ENCODE measurements around the gene CHMP2A.

The CHMP2A gene

DNA sequence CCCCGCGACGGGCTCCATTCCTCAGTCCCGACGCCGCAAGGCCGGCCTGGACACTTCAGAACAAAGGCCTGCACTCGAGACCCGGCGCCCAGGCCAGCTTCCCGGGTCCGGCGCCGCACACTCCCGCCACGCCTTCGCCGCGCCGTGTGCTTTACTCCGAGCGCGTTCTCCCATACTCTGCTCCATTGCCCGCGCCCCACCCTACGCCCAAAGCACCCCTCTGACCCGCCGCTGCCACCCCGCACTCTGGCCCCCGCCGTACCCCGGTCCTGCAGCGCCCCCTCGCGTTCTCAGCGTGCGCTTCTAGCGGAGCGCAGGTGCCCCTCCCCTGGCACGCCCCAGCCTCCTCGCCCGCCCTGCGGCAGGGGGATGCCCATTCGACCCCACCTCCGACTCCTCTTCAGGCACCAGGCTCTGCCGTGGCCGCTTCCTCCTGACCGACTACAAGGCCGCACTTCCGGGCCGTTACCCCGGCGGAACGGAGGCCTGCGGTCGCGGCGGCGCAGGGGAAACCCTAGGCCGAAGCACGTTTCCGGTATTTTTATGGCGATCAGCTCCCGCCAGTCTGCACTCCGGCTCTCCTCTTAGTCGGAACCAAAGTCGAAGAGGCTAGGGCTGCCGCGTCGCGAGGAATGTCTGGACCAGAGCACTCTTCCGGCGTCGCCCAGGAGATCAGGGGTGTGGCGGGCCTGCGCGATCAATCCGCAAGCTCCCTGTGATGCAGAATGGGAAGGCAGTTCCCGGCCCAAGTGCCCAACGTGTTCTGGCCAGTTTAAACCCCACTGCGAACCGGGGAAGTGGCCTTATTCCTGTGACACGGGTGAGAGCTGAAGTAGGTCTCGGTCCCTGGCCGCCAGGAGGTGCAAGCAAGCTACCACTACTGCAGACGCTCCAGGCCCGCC lies 35.3 kb downstream of the CHMP2A start, which contains the start of gene ZBTB45:
TSS of gene ZBTB45 (minus strand) at position 456 of the 902 bp plus-strand sequence. CDS start 2,137 bp downstream, outside the sequence.
- Mint-ChIP-seq H3K9me3 (no peaks in the 10 kb centered on the region), H3K27ac (peak within 1 kb of the TSS; percentile 98), H3K27me3 (ENCODE audit: low read depth) (no peaks in the 10 kb centered on the region), H3K4me3 (peak within 1 kb of the TSS; percentile 99), H3K36me3 (ENCODE audit: low read depth) (peaks cover 19% of the 10 kb centered on the region), H3K4me1 (ENCODE audit: low read depth) (peaks cover 23% of the 10 kb centered on the region)
- DNase-seq (ENCODE audit: low spot score) = peak; percentile 95

DNA sequence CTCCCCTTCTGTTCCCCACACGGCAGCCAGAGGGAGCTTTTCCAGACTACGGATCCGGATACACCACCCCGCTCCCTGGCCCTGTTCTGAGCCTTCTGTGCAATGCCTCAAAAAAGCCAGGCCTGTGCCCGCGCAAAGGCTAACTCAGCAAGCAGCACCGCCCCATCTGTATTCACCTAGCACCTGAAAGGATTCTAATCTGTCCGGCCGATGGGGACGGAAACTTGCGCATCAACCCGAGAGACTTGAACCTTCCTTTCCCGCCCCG lies 35.9 kb downstream of the CHMP2A start:
- Mint-ChIP-seq H3K9me3 (no peaks in the 10 kb centered on the region), H3K4me1 (ENCODE audit: low read depth) (peaks cover 26% of the 10 kb centered on the region), H3K27ac (peak overlapping the region; percentile 98), H3K4me3 (peak overlapping the region; percentile 99), H3K36me3 (ENCODE audit: low read depth) (peaks cover 19% of the 10 kb centered on the region), H3K27me3 (ENCODE audit: low read depth) (no peaks in the 10 kb centered on the region)
- peak; percentile 52 for DNase-seq (ENCODE audit: low spot score)

DNA sequence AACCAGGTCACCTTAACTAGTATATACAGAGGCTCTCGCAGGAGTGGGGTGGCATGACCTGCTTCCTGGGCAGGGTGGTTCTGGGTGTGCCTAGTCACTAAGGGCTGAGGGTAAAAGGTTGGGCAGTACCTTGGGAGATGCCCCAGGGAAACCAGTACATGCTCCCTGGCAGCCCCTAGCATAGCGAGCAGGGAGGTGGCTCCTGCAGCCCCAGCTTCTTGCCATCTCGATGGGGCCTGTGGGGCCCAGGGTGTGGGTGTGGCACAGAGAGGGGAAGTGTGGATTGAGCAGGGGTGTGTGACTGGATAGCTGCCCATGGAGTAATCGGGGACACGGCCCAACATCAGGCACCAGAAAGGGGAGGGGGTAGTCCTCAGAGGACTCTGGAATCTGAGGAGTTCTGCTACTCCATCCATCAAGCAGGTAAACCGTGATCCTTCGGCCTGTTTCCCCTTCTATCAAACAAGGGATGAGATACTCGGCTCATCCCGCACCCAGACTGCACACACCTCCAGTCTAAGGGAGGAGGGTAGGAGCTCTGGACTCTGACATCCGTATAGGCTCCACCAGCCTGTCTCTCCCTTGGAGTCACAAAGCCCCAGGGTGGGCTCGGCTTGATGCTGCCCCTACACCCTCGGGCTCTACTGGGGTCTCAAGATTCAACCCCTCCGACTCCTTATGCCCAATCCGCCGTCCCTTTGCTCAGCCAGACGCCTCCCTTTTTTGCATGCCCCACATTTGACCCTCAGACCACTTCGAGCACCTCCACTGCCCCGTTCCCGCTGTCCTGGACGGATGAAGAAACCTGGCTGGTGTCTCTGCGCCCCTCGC lies 36.4 kb downstream of the CHMP2A start:
- Mint-ChIP-seq H3K27me3 (ENCODE audit: low read depth) (no peaks in the 10 kb centered on the region), H3K4me3 (peak overlapping the region; percentile 99), H3K36me3 (ENCODE audit: low read depth) (peaks cover 19% of the 10 kb centered on the region), H3K9me3 (no peaks in the 10 kb centered on the region), H3K27ac (peak overlapping the region; percentile 98), H3K4me1 (ENCODE audit: low read depth) (peaks cover 26% of the 10 kb centered on the region)
- no peak for DNase-seq (ENCODE audit: low spot score)

DNA sequence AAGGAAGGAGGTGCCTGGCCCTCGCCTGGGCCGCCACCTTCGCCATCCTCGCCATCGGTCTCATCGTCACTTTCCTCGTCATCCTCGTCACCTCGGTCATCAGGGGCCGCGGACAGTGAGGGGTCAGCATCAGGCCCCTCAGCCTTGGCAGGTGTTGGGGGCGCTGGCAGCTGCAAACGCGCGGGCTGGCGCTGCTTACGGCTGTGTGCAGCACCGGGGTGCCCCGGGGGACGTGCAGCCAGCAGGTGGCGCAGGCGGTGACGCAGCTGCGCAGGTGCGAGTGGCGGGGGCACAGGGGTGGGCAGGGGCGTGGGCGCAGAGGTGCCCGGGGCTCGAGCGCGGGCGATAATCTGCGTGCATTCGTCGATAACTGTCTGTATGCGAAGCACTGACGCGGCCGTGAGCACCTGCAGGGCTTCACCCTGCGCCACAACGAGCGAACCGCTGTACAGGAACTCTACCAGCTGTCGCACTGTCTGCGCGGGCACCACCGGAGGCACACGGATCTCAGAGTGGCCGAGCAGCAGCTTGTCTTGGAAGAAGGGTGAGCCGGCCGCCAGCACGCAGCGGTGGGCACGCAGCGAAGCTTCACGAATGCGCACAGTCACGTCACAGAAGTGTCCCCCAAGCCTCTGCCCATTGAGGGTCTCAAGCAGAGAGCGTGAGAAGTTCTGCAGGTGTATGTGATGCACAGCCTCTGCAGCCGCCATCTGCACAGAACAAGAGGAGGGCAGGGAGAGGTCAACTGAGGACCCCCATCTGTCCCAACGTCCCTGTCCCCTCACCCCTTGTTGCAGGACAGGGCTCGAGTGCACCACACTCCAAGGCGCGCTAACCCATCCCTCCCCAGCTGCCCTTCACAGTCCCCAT lies 37.7 kb downstream of the CHMP2A start:
- no peak for DNase-seq (ENCODE audit: low spot score)
- Mint-ChIP-seq H3K4me3 (peak overlapping the region; percentile 45), H3K4me1 (ENCODE audit: low read depth) (peaks cover 26% of the 10 kb centered on the region), H3K27ac (no peak overlapping the region), H3K36me3 (ENCODE audit: low read depth) (peaks cover 19% of the 10 kb centered on the region), H3K27me3 (ENCODE audit: low read depth) (no peaks in the 10 kb centered on the region), H3K9me3 (no peaks in the 10 kb centered on the region)

DNA sequence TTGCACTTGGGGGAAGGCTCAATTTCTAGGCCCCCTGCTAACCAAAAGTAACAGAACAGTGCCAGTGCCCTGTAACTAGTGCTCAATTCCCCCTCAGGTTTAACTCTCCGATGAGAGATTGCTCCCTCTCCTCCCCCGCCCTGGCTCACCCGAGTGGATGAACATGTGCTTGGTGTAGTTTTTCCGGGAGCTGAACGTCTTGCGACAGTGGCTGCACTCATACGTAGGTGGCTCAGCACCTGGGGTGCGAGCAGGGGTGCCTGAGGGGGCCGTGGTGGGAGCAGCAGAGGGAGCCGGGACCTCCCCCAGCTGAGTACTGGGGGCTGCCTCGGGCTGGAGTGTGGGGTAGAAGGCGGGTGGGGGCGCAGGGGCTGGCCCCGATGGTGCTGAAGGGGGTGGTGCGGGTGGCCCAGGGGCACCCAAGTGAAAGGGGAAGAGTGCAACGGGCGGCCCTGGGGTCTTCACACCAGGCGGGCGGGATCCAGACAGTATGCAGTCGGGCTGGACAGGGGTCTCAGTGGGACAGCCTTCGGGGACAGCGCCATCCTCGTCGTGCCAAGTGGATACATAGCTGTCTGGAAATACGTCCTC lies 38.6 kb downstream of the CHMP2A start:
- Mint-ChIP-seq H3K36me3 (ENCODE audit: low read depth) (peaks cover 19% of the 10 kb centered on the region), H3K27ac (peak overlapping the region; percentile 74), H3K9me3 (no peaks in the 10 kb centered on the region), H3K4me1 (ENCODE audit: low read depth) (peaks cover 26% of the 10 kb centered on the region), H3K27me3 (ENCODE audit: low read depth) (no peaks in the 10 kb centered on the region), H3K4me3 (peak overlapping the region; percentile 65)
- no peak for DNase-seq (ENCODE audit: low spot score)

DNA sequence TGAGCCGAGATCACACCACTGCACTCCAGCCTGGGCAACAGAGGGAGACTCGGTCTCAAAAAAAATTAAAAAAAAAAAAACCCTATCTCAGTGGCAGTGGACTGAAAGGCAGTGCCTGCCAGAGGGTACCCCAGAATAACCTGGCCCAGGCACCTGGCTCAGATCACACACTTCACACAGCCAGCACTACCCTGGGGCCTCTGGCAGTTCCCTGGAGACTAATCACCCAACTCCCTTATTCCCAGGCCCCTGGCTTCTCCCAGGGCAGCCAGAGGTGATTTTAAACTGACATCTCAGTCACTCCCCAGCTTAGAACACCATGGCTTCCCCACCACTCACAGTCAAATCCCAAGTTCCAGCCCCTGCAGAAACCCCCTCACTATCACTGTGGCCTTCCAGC lies 39.6 kb downstream of the CHMP2A start:
- DNase-seq (ENCODE audit: low spot score) = no peak
- Mint-ChIP-seq H3K27me3 (ENCODE audit: low read depth) (no peaks in the 10 kb centered on the region), H3K4me3 (peak overlapping the region; percentile 65), H3K27ac (peak overlapping the region; percentile 74), H3K4me1 (ENCODE audit: low read depth) (peaks cover 23% of the 10 kb centered on the region), H3K9me3 (no peaks in the 10 kb centered on the region), H3K36me3 (ENCODE audit: low read depth) (peaks cover 19% of the 10 kb centered on the region)

DNA sequence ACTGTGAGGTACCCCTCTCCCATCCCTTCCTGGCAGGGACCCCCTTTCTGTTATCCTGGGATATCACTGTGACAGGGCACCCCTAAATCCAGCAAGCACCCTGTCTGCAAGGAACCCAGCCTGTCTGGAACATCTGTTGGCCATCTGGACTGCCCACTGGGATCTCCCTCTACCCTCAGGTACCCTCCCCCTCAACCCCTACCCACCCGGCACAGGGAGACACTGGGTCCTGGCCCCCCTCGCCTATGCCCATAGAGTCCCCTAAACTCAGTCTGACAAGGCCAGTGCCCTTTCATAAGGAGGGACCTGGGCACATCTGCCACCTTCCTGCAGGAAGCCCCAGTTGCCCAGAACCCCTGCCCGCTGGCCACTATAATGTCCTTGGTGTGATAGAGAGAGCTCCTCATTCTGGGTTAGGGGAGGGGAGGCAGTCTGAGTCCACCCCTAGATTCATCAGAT lies 40.3 kb downstream of the CHMP2A start:
- Mint-ChIP-seq H3K36me3 (ENCODE audit: low read depth) (peaks cover 19% of the 10 kb centered on the region), H3K27ac (peak overlapping the region; percentile 93), H3K4me1 (ENCODE audit: low read depth) (peaks cover 18% of the 10 kb centered on the region), H3K9me3 (no peaks in the 10 kb centered on the region), H3K4me3 (peak overlapping the region; percentile 89), H3K27me3 (ENCODE audit: low read depth) (no peaks in the 10 kb centered on the region)
- DNase-seq (ENCODE audit: low spot score) = no peak

DNA sequence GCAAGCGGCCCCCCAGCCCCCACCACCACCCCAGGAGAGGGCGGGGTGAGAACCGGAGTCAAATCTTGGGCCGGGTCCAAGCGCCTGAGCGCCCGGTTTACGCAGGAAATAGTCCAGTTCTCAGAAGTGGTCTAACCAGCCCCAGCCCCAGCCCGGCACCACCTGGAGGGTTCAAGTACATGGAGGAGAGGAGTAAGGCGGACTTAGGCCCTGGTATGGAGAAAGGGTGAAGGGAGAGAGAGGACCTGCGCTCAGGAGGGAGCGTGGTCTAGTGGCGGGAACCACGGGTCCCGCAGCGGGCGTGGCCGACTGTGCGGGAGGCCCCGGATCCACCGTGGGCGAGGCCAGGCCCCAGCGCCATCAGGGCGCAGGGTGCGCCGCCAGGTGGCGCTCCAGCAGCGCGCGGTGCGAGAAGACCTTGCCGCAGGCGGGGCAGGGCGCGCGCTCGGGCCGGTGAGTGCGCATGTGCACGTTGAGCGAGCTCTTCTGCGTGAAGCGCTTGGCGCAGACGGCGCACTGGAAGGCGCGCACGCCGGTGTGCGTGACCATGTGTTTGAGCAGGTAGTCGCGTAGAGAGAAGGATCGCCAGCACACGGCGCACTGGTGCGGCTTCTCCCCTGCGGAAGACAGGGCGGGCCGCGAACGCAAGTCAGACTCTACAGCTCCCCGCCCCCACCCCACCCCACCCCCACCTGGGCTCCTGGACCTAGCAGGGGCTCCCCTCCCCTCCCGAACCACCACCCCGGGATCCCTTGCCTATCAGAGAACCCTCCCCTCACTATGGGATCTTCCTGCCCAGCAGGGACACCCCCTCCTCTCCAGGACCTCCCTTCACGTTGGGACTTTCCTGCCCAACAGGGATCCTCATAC lies 41.0 kb downstream of the CHMP2A start:
- no peaks in the 10 kb centered on the region for H3K9me3 Mint-ChIP-seq

DNA sequence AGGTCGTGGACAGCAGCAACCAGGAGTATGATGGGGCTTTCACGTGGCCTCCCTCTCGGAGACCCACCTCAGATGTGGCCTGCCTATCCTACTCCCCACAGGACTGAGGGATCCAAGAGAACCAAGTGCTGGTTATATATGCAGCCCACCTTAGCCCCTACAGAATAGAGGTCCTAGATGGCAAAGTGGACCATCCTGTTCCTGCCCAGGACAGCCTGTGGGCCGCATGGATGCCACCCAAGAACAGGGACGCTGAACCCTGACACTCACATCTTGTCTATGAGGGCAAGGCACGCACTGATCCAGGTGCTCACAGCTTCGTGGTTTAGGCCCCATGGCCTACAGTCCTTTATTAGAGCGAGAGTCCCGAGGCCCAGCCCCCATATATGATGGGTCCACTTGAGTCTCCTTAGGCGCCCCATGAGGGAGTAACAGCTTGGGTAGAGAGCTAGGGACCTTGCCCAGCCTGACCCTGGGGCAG lies 41.7 kb downstream of the CHMP2A start:
- DNase-seq (ENCODE audit: low spot score) = no peak
- H3K4me1 Mint-ChIP-seq (ENCODE audit: low read depth) = peaks cover 13% of the 10 kb centered on the region
- H3K9me3 Mint-ChIP-seq = no peaks in the 10 kb centered on the region
- H3K27ac Mint-ChIP-seq = peak overlapping the region; percentile 49
- no peaks in the 10 kb centered on the region for H3K27me3 Mint-ChIP-seq (ENCODE audit: low read depth)
- peak overlapping the region; percentile 68 for H3K4me3 Mint-ChIP-seq
- peaks cover 16% of the 10 kb centered on the region for H3K36me3 Mint-ChIP-seq (ENCODE audit: low read depth)

More for the DNA sequence above, 41.0 kb downstream of the CHMP2A start:
- H3K36me3 Mint-ChIP-seq (ENCODE audit: low read depth) = peaks cover 18% of the 10 kb centered on the region
- H3K27me3 Mint-ChIP-seq (ENCODE audit: low read depth) = no peaks in the 10 kb centered on the region
- peak overlapping the region; percentile 93 for H3K27ac Mint-ChIP-seq
- peaks cover 17% of the 10 kb centered on the region for H3K4me1 Mint-ChIP-seq (ENCODE audit: low read depth)
- peak; percentile 98 for DNase-seq (ENCODE audit: low spot score)
- H3K4me3 Mint-ChIP-seq = peak overlapping the region; percentile 89

DNA sequence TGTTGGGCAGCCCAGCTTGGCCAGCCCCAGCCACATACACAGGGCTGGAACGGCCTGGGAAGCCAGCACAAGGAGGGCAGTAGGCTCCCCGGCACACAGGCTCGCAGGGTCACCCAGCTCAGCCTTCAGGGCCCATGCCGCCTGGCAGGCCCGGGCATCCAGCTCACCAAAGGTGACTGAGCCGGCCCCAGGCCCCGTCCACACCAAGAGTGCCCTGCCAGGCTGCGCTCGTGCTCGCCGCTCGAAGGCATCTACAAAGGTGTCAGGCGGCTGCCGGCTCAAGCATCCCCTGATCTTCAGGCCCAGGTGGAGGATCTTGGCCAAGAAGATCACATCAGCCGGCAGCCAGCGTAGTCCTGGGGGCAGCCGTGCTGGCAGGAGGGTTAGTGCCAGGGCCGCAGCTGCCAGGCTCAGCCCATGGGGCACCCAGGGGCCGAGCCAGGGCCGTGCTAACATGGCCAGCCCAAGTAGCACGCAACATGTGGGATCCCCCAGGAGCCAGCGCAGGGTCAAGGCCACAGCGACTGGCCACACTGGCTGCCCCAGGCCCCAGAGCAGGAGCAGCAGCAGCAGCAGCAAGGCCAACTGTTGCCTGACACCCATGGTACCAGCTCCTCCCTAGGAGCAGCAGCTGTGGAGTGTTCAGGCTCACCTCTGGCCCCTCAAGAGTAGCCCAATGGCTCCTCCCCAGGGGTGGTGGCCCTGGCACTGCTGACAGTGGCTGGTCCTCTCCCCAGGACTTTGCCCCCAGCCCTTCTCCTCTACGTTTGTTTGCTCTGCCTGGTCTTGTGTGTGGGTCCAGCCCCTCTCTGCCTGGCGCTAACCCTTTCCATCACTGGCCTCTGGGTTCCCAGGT lies 43.3 kb downstream of the CHMP2A start, which contains the start of gene SLC27A5:
TSS of gene SLC27A5 (minus strand) at position 640 of the 856 bp plus-strand sequence. CDS start at position 603, 37 bp downstream.
- DNase-seq (ENCODE audit: low spot score) = no peak
- Mint-ChIP-seq H3K4me1 (ENCODE audit: low read depth) (peaks cover 9% of the 10 kb centered on the region), H3K4me3 (no peak within 1 kb of the TSS), H3K27ac (peak within 1 kb of the TSS; percentile 45), H3K36me3 (ENCODE audit: low read depth) (peaks cover 14% of the 10 kb centered on the region), H3K9me3 (peaks cover 5% of the 10 kb centered on the region), H3K27me3 (ENCODE audit: low read depth) (no peaks in the 10 kb centered on the region)

DNA sequence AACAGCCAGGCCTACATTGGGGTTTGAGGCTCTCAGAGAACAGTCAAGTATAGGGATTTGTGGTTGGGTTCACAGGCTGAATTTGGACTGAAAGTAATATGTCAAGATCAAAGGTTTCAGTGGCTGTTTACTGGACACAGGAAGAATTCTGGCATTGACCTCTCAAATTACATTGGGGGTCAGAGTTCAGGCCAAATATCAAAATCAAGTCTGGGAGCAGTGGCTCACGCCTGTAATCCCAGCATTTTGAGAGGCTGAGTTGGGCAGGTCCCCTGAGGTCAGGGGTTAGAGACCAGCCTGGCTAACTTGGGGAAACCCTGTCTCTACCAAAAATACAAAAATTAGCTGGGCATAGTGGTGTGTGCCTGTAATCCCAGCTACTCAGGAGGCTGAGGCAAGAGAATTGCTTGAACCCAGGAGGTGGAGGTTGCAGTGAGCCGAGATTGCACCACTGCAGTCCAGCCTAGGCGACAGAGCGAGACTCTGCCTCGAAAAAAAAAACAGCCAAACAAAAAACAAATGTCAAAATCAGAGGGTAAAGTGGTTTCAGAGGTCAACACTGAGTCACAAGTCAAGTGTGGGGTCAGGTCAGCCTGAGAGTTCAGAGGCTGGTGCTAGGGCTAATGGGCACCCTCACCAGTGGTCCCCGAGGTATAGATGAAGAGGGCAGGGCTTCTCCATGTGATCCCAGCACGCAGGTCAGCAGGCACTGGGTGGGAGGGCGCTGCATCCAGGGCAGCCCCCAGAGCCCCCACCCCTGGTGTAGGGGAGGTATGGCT lies 44.6 kb downstream of the CHMP2A start:
- Mint-ChIP-seq H3K27me3 (ENCODE audit: low read depth) (no peaks in the 10 kb centered on the region), H3K36me3 (ENCODE audit: low read depth) (peaks cover 6% of the 10 kb centered on the region), H3K4me1 (ENCODE audit: low read depth) (peaks cover 3% of the 10 kb centered on the region), H3K27ac (no peak overlapping the region), H3K9me3 (peaks cover 8% of the 10 kb centered on the region), H3K4me3 (no peak overlapping the region)
- DNase-seq (ENCODE audit: low spot score) = no peak

Data from T-helper 2 cell treated with Interferon-gamma antibody and Interleukin-4, amounts not matched to agents 5 μg/mL and 100 μg/mL, for 36 hours (primary cell).